Endothelial cell of umbilical vein (primary cell): ENCODE measurements around the gene CCDC85B. TPM values are rescaled to one million over a fixed set of nuclear protein-coding genes. Genes with fewer than 3 reads are reported as not detected.

Experiments used
- BruUV-seq: library from RNA; stranded (reverse); fragments of 400-500 nt; replicated peaks from 2 replicates; lab custom pipeline; 2021; lab: Mats Ljungman, UMichigan
- CTCF ChIA-PET: fragments of 300-600, 350-600 bp; sonication (Branson Sonifier 250); formaldehyde crosslinking; loops from one replicate; lab custom pipeline; 2021; ENCODE audit warnings: antibody characterized with exemption, inconsistent platforms; lab: Charles Lee
- POLR2A ChIA-PET: fragments of 300-600, 350-600 bp; sonication (Branson Sonifier 250); formaldehyde crosslinking; loops from one replicate; lab custom pipeline; 2021; ENCODE audit warnings: antibody characterized with exemption, inconsistent platforms; lab: Charles Lee
- DNase-seq: peaks from one replicate; pipeline ENCODE4 v3.0.0-alpha.2; 2011; ENCODE audit warnings: low read depth, low spot score
- FAIRE-seq: peaks from 2 replicates; lab custom pipeline; 2011; peaks lifted over from hg19 to GRCh38; lab: Jason Lieb, UNC
- H2AFZ ChIP-seq: 2 replicates; pipeline ENCODE4 v1.6.0; 2012; ENCODE audit warnings: low read depth, low read length, control low read depth, inconsistent platforms
- H3K27ac ChIP-seq: 2 replicates; pipeline ENCODE4 v1.5.1; 2011; ENCODE audit warnings: low read depth, mild to moderate bottlenecking, control low read depth, low read length, moderate library complexity; ENCODE audit not compliant: insufficient read depth
- H3K27me3 ChIP-seq, 2 experiments: 2 replicates each; pipeline versions ENCODE4 v1.6.0 to v1.6.1; 2011; ENCODE audit warnings: low read length in 2 of 2, mixed read lengths in 1 of 2; ENCODE audit not compliant: control insufficient read depth in 2 of 2, insufficient read depth in 2 of 2
- H3K36me3 ChIP-seq, 2 experiments: 2 replicates in 1 of 2; 3 replicates in 1 of 2; pipeline ENCODE4 v1.5.1; 2011; ENCODE audit warnings: low read length in 2 of 2, mild to moderate bottlenecking in 1 of 2, moderate library complexity in 1 of 2; ENCODE audit not compliant: control insufficient read depth in 2 of 2, insufficient read depth in 2 of 2; ENCODE audit errors: extremely low read depth in 1 of 2
- H3K4me1 ChIP-seq: 3 replicates; pipeline ENCODE4 v1.5.1; 2011; ENCODE audit warnings: mild to moderate bottlenecking, low read length; ENCODE audit not compliant: control insufficient read depth, insufficient read depth; ENCODE audit errors: extremely low read depth
- H3K4me2 ChIP-seq: 2 replicates; pipeline ENCODE4 v1.6.1; 2011; ENCODE audit warnings: low read length, control low read depth, mixed read lengths; ENCODE audit not compliant: insufficient read depth
- H3K4me3 ChIP-seq, 3 experiments: fragments of 200-600 bp in 1 of 3; sonication (generic), shearing (Covaris generic) in 1 of 3; replicated peaks in 1 of 3; 2 replicates each; pipeline ENCODE4 v1.5.1; 2011 to 2016; ENCODE audit warnings: control low read depth in 3 of 3, low read length in 3 of 3, mild to moderate bottlenecking in 2 of 3, inconsistent platforms in 1 of 3, low read depth in 1 of 3, moderate library complexity in 1 of 3; ENCODE audit not compliant: insufficient read depth in 1 of 3
- H3K79me2 ChIP-seq: 2 replicates; pipeline ENCODE4 v1.6.0; 2012; ENCODE audit warnings: low read length, inconsistent platforms; ENCODE audit not compliant: control insufficient read depth, insufficient read depth
- H3K9ac ChIP-seq: replicated peaks from 2 replicates; pipeline ENCODE3; 2011; ENCODE audit warnings: low read length, control low read depth; ENCODE audit not compliant: insufficient read depth; ENCODE audit errors: extremely low read depth
- H3K9me1 ChIP-seq: replicated peaks from 3 replicates; pipeline ENCODE4 v1.6.0; 2011; ENCODE audit warnings: mild to moderate bottlenecking, low read length; ENCODE audit not compliant: control insufficient read depth, insufficient read depth; ENCODE audit errors: extremely low read depth
- H3K9me3 ChIP-seq: replicated peaks from 2 replicates; pipeline ENCODE4 v1.5.1; 2012; ENCODE audit warnings: low read length, inconsistent platforms; ENCODE audit not compliant: control insufficient read depth, insufficient read depth
- H4K20me1 ChIP-seq: replicated peaks from 2 replicates; pipeline ENCODE3; 2011; ENCODE audit warnings: mild to moderate bottlenecking, low read length; ENCODE audit not compliant: control insufficient read depth, insufficient read depth; ENCODE audit errors: extremely low read depth
- MAX ChIP-seq: IDR thresholded peaks from 2 replicates; pipeline ENCODE4 v1.6.1; 2011; ENCODE audit not compliant: insufficient read depth, insufficient read length
- MYC ChIP-seq: IDR thresholded peaks from one replicate; pipeline ENCODE4 v1.6.1; 2011; ENCODE audit warnings: mild to moderate bottlenecking, low read depth, low read length
- POLR2A ChIP-seq: IDR thresholded peaks from 2 replicates; pipeline ENCODE4 v1.6.1; 2012; ENCODE audit warnings: low read depth, mild to moderate bottlenecking, control low read depth, low read length
- dilution Hi-C: fragments of 300-500 bp; cut with MboI; formaldehyde crosslinking; loops from one replicate; pipeline ENCODE4 v1.15.0; 2019; ENCODE audit warnings: low sequenced_read_pairs; ENCODE audit not compliant: extremely low pct_ligation_motif_present
- intact Hi-C: fragments of 100-400 bp; cut with micrococcal nuclease; formaldehyde crosslinking; loops from one replicate; pipeline ENCODE4 v1.10.0; 2022
- polyA plus RNA-seq, 4 experiments: library from polyadenylated mRNA; depleted of rRNA in 3 of 4; stranded (reverse) in 3 of 4; unstranded in 1 of 4; fragments of >200 nt; gene quantifications; 2 replicates each; pipeline versions ENCODE4 v1.2.1 to v1.2.3, GENCODE V29; 2011 to 2012; ENCODE audit warnings: missing spikeins in 1 of 4
- total RNA-seq: library from RNA; stranded (reverse); gene quantifications from 2 replicates; pipeline ENCODE4 v1.2.3, GENCODE V29; 2021

Gene CCDC85B
- total and polyA plus RNA-seq, 2 donors (not counting 3 experiments of a cell fraction or from before 2014, with no cell fraction given) = 105 to 107 TPM

DNA sequence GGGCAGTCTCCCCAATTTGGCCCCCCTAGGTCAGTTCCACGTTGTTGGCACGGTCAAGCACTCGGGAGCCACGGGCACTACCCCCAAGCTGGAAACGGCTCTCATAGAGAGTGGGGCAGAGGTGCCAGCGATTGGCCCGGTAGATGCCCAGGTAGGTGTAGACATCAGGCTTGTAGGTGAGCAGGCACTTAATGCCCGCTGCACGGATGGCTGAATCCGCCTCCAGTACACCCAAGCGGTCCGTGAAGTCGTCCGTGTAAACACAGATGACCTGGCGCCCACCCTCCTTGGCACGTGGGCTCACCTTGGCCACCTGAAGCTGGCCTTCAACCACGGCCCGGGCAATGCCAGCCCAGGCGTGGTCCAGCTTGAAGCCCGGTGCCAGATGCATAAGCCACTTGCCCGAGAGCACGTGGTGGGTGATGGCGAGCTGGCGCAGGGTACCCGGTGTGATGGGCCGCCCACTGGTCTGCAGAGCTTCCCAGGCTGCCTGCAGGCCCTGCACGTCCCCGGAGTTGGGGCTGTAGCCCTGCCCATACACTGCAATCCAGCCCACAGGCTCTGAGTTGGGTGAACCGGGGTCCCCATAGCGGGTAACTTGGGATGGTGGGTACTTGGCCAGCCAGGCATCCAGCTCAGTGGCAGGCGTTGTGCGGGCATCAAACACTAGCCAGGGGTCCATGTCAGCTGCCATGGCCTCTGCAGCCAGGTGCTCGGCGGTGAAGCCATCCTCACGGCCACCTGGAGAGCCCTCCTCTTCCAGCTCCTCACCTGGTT is 27.1 kb downstream of the CCDC85B start:
- H2AFZ ChIP-seq = no peak overlapping the region
- H3K4me3 ChIP-seq = peak overlapping the region; percentile 46 to 90 (median 71)
- peak overlapping the region; percentile 69 for H3K4me2 ChIP-seq
- no peaks in the 10 kb centered on the region for H4K20me1 ChIP-seq
- H3K9me1 ChIP-seq = no peaks in the 10 kb centered on the region
- BruUV-seq = TSS peak; percentile 30
- H3K9me3 ChIP-seq = no peaks in the 10 kb centered on the region
- H3K27me3 ChIP-seq = no peaks in the 10 kb centered on the region
- CTCF ChIA-PET = interaction anchor here (0.9 to 4.9 kb wide), 2 partner anchors 27 to 33 kb away, joined by 4 to 73 read pairs; partner anchors contain the start of genes CCDC85B and FIBP
- peaks cover 55% of the 10 kb centered on the region for H3K4me1 ChIP-seq
- DNase-seq (no peak), FAIRE-seq (no peak)
- dilution Hi-C loops (no loop called here), intact Hi-C loops (loop anchor here (5.0 kb wide), 1 partner anchor 135 kb away; the partner anchor contains the start of gene SF3B2)
- peaks cover 37% of the 10 kb centered on the region for H3K79me2 ChIP-seq
- TF ChIP-seq POLR2A (peak; percentile 16), MYC (no peak), MAX (no peak)
- peak overlapping the region; percentile 92 for H3K27ac ChIP-seq
- POLR2A ChIA-PET = interaction anchor here (0.9 to 2.1 kb wide), 4 partner anchors 16 to 58 kb away, joined by 3 to 7 read pairs (median 5); partner anchors contain the start of genes CCDC85B and FOSL1
- H3K9ac ChIP-seq = peak overlapping the region; percentile 92
- peaks cover 4 to 5% of the 10 kb centered on the region in 2 experiments for H3K36me3 ChIP-seq
